Activated CD4-positive, alpha-beta memory T cell treated with anti-CD3 and anti-CD28 coated beads, Interleukin-2, amount 10 ng/mL, durations not matched to agents 7 days and 5 days (primary cell): Measurements from ENCODE around the gene NELFB. TPM values are rescaled to one million over a fixed set of nuclear protein-coding genes. Genes with fewer than 3 reads are reported as not detected.
A peak's percentile ranks its signal among the peaks of the same experiment; 100 is the strongest.

Experiments
- CTCF ChIA-PET: fragments of 350-600 bp; sonication (Branson Sonifier 250); formaldehyde crosslinking; loops from one replicate; lab custom pipeline; 2021; ENCODE audit warnings: antibody characterized with exemption, inconsistent platforms; lab: Charles Lee
- POLR2A ChIA-PET: fragments of 350-600 bp; sonication (Branson Sonifier 250); formaldehyde crosslinking; loops from one replicate; lab custom pipeline; 2021; ENCODE audit warnings: antibody characterized with exemption; lab: Charles Lee
- DNase-seq: peaks from one replicate; pipeline ENCODE4 v3.0.0-alpha.2; 2020
- H3K27ac Mint-ChIP-seq: one replicate; pipeline ENCODE4 v1.8.0; 2021; ENCODE audit warnings: mild to moderate bottlenecking, mixed read lengths
- H3K27me3 Mint-ChIP-seq: one replicate; pipeline ENCODE4 v1.8.0; 2021; ENCODE audit warnings: mixed read lengths
- H3K36me3 Mint-ChIP-seq: one replicate; pipeline ENCODE4 v1.8.0; 2021; ENCODE audit warnings: low read depth, mixed read lengths
- H3K4me1 Mint-ChIP-seq: one replicate; pipeline ENCODE4 v1.8.0; 2021; ENCODE audit warnings: mixed read lengths
- H3K4me3 Mint-ChIP-seq: one replicate; pipeline ENCODE4 v1.8.0; 2021; ENCODE audit warnings: mild to moderate bottlenecking, mixed read lengths
- H3K9me3 Mint-ChIP-seq: one replicate; pipeline ENCODE4 v1.8.0; 2021; ENCODE audit warnings: mixed read lengths
- total RNA-seq, 2 experiments: library from RNA; stranded (reverse); gene quantifications; one replicate each; pipeline ENCODE4 v1.2.3, GENCODE V29; 2021

The NELFB gene
- 10 to 100 TPM; 58.8 to 59.6 TPM for total RNA-seq

GRCh38 chr9:137254624-137255447, at the start of gene NELFB:
TSS of gene NELFB (plus strand) at chr9:137255327.
- Mint-ChIP-seq H3K4me3 (peak within 1 kb of the TSS; percentile 89), H3K4me1 (peaks cover 18% of the 10 kb centered on the region), H3K27me3 (peaks cover 3% of the 10 kb centered on the region), H3K27ac (peak within 1 kb of the TSS; percentile 83), H3K9me3 (no peaks in the 10 kb centered on the region), H3K36me3 (peaks cover 23% of the 10 kb centered on the region)
- DNase-seq: peak; percentile 96
- ChIA-PET POLR2A (interaction anchor here (0.9 to 12.2 kb wide), 11 partner anchors 13 to 207 kb away, joined by 3 to 251 read pairs (median 4); partner anchors contain the start of genes CYSRT1, NDOR1, TMEM203 and TOR4A), CTCF (interaction anchor here (0.7 to 2.6 kb wide), 7 partner anchors 10 to 220 kb away, joined by 3 to 12 read pairs (median 4); partner anchors contain the start of gene TUBB4B)

- DNase-seq: no peak
- ChIA-PET CTCF (interaction anchor here (0.8 to 1.2 kb wide), 2 partner anchors 18 to 88 kb away, joined by 3 read pairs; partner anchors contain the start of gene SSNA1), POLR2A (interaction anchor here (1.1 to 7.9 kb wide), 8 partner anchors 11 to 92 kb away, joined by 3 to 97 read pairs (median 11); partner anchors contain the start of genes ANAPC2, CYSRT1, DPP7 and RNF208)
- Mint-ChIP-seq H3K27ac (peak overlapping the region; percentile 90), H3K36me3 (peaks cover 24% of the 10 kb centered on the region), H3K9me3 (no peaks in the 10 kb centered on the region), H3K4me1 (peaks cover 49% of the 10 kb centered on the region), H3K27me3 (no peaks in the 10 kb centered on the region), H3K4me3 (peak overlapping the region; percentile 92)
Measured at GRCh38 chr9:137206602-137207001, 48.5 kb upstream of the NELFB start.

- ChIA-PET POLR2A (no interaction called here), CTCF (no interaction called here)
- DNase-seq: no peak
- Mint-ChIP-seq H3K9me3 (no peaks in the 10 kb centered on the region), H3K4me3 (no peak overlapping the region), H3K27ac (no peak overlapping the region), H3K36me3 (peaks cover 23% of the 10 kb centered on the region), H3K4me1 (peaks cover 17% of the 10 kb centered on the region), H3K27me3 (no peaks in the 10 kb centered on the region)
Measured at GRCh38 chr9:137211532-137211931, 43.6 kb upstream of the NELFB start.

- DNase-seq: no peak
- Mint-ChIP-seq H3K27me3 (no peaks in the 10 kb centered on the region), H3K36me3 (peaks cover 13% of the 10 kb centered on the region), H3K4me1 (peaks cover 7% of the 10 kb centered on the region), H3K9me3 (no peaks in the 10 kb centered on the region), H3K27ac (no peak overlapping the region), H3K4me3 (no peak overlapping the region)
- POLR2A ChIA-PET: interaction anchor here (0.7 kb wide), 1 partner anchor 10 kb away, joined by 4 read pairs; the partner anchor contains the start of gene RNF208
- CTCF ChIA-PET: no interaction called here
Measured at GRCh38 chr9:137212520-137212919, 42.6 kb upstream of the NELFB start.

GRCh38 chr9:137213160-137214060, 41.7 kb upstream of the NELFB start:
- H3K9me3 Mint-ChIP-seq: no peaks in the 10 kb centered on the region
- no peak overlapping the region for H3K4me3 Mint-ChIP-seq
- H3K4me1 Mint-ChIP-seq: peaks cover 5% of the 10 kb centered on the region
- ChIA-PET CTCF (no interaction called here), POLR2A (interaction anchor here (0.7 to 1.4 kb wide), 2 partner anchors 9 kb away, joined by 4 read pairs; partner anchors contain the start of gene RNF208)
- no peak overlapping the region for H3K27ac Mint-ChIP-seq
- no peak for DNase-seq
- peaks cover 9% of the 10 kb centered on the region for H3K36me3 Mint-ChIP-seq
- H3K27me3 Mint-ChIP-seq: no peaks in the 10 kb centered on the region

- H3K4me3 Mint-ChIP-seq: no peak overlapping the region
- no peak overlapping the region for H3K27ac Mint-ChIP-seq
- peaks cover 1% of the 10 kb centered on the region for H3K4me1 Mint-ChIP-seq
- H3K36me3 Mint-ChIP-seq: peaks cover 6% of the 10 kb centered on the region
- ChIA-PET POLR2A (interaction anchor here (0.7 to 1.4 kb wide), 2 partner anchors 9 to 10 kb away, joined by 3 to 4 read pairs; no protein-coding TSS in a partner anchor), CTCF (interaction anchor here (1.6 kb wide), 1 partner anchor 22 kb away, joined by 3 read pairs; no protein-coding TSS in a partner anchor)
- H3K9me3 Mint-ChIP-seq: no peaks in the 10 kb centered on the region
- H3K27me3 Mint-ChIP-seq: no peaks in the 10 kb centered on the region
- DNase-seq: no peak
Measured at GRCh38 chr9:137214620-137215019, 40.5 kb upstream of the NELFB start.

- Mint-ChIP-seq H3K4me3 (no peak overlapping the region), H3K4me1 (peaks cover 1% of the 10 kb centered on the region), H3K9me3 (no peaks in the 10 kb centered on the region), H3K36me3 (peaks cover 6% of the 10 kb centered on the region), H3K27me3 (no peaks in the 10 kb centered on the region), H3K27ac (no peak overlapping the region)
- CTCF ChIA-PET: interaction anchor here (1.6 kb wide), 1 partner anchor 21 kb away, joined by 3 read pairs; no protein-coding TSS in a partner anchor
- no peak for DNase-seq
- POLR2A ChIA-PET: interaction anchor here (0.7 to 1.4 kb wide), 3 partner anchors 8 to 15 kb away, joined by 3 to 4 read pairs (median 4); partner anchors contain the start of gene TPRN
Measured at GRCh38 chr9:137215196-137215986, 39.7 kb upstream of the NELFB start.

- no peak for DNase-seq
- Mint-ChIP-seq H3K27me3 (no peaks in the 10 kb centered on the region), H3K27ac (no peak overlapping the region), H3K4me3 (no peak overlapping the region), H3K4me1 (peaks cover 1% of the 10 kb centered on the region), H3K36me3 (peaks cover 3% of the 10 kb centered on the region), H3K9me3 (no peaks in the 10 kb centered on the region)
- ChIA-PET POLR2A (interaction anchor here (1.3 to 1.6 kb wide), 2 partner anchors 16 to 26 kb away, joined by 3 to 4 read pairs; partner anchors contain the start of gene TPRN), CTCF (interaction anchor here (1.3 kb wide), 1 partner anchor 20 kb away, joined by 3 read pairs; no protein-coding TSS in a partner anchor)
Measured at GRCh38 chr9:137216188-137216965, 38.8 kb upstream of the NELFB start.

GRCh38 chr9:137217276-137218211, 37.6 kb upstream of the NELFB start:
- CTCF ChIA-PET: interaction anchor here (1.3 kb wide), 1 partner anchor 19 kb away, joined by 3 read pairs; no protein-coding TSS in a partner anchor
- Mint-ChIP-seq H3K27ac (no peak overlapping the region), H3K9me3 (no peaks in the 10 kb centered on the region), H3K4me3 (no peak overlapping the region), H3K4me1 (peaks cover 1% of the 10 kb centered on the region), H3K27me3 (no peaks in the 10 kb centered on the region), H3K36me3 (peaks cover 3% of the 10 kb centered on the region)
- POLR2A ChIA-PET: interaction anchor here (1.6 to 8.2 kb wide), 2 partner anchors 10 to 25 kb away, joined by 3 to 97 read pairs; partner anchors contain the start of genes NDOR1 and TMEM203
- DNase-seq: no peak

GRCh38 chr9:137218212-137218753, 36.8 kb upstream of the NELFB start:
- Mint-ChIP-seq H3K4me1 (peaks cover 6% of the 10 kb centered on the region), H3K9me3 (no peaks in the 10 kb centered on the region), H3K27ac (no peak overlapping the region), H3K4me3 (no peak overlapping the region), H3K36me3 (no peaks in the 10 kb centered on the region), H3K27me3 (no peaks in the 10 kb centered on the region)
- ChIA-PET POLR2A (interaction anchor here (1.2 to 8.2 kb wide), 3 partner anchors 11 to 24 kb away, joined by 3 to 97 read pairs (median 4); partner anchors contain the start of genes NDOR1, TMEM203 and TUBB4B), CTCF (no interaction called here)
- DNase-seq: no peak
